Stimulated activated CD4-positive, alpha-beta T cell treated with anti-CD3 and anti-CD28 coated beads, Interleukin-2, amount 100 ng/mL, for 4 hours (primary cell): ENCODE measurements around the gene RIPK4.

Experiments
- DNase-seq: peaks from one replicate; pipeline ENCODE4 v3.0.0-alpha.2; 2020; ENCODE audit warnings: low read depth

Gene RIPK4

DNA sequence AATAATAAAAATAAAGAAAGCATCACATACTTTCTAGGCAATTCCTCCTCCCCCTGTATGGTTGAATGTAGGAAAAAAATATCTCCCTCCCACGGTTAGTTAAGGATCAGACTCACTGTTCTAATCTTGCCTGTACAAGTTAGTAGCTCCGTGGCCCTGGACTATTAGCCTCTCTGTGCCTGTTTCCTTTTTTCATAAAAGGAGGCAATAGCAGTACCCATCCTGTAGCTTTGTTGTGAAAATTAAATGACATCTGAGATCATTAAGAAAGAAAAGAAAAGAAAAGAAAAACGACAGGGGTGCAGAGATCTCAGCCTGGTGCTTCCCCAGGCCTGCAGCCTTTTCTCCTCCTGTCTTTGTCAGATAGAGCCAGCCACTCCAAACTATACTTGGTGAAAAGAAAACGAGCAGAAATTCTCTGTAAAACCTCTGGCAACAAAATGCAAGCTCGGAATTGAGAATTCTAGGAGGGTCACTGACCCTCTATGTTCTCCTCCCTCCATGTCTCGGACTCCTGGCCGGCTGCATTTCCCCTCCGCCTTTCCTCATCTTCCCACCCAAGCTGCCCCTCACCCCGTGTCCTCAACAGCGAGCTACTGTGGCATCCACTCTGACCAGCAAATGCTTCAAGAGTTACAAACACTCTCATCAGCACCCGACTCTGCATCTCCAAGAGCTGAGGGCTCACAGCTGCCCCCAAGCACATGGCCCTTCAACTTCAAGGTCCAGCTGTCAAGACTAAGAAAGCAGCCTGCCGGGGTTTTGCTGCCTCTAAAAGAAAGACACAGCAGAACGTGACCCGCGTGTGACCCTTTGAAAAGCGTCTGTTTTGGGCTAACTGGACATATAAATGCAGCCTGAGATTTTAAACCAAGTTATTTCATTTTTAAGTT, 13.6 kb downstream of the RIPK4 start:
- DNase-seq = no peak

DNA sequence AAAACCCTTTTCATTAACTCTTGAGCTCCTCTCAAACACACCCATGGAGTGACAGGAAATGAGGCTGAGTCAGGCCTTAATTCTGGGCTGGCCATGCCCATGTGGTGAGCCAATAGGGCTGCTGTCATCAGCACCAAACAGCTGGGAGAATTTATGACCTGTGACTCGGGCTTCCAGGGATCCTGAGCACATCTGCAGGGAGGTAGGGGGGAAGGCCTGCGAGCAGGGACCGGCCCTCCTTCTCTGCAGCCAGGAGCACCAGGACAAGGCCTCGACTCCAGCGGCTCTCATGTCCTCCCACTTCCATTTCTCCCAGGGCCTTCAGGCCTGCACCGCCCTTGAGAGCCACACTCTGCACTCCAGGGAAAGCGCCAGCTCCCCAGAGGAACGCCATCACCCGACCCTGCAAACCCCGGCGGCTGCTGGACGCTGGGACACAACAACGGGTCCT, 14.6 kb downstream of the RIPK4 start:
- DNase-seq = no peak

GRCh38 chr21:41751611-41752011, 15.2 kb downstream of the RIPK4 start:
- DNase-seq = no peak

DNA sequence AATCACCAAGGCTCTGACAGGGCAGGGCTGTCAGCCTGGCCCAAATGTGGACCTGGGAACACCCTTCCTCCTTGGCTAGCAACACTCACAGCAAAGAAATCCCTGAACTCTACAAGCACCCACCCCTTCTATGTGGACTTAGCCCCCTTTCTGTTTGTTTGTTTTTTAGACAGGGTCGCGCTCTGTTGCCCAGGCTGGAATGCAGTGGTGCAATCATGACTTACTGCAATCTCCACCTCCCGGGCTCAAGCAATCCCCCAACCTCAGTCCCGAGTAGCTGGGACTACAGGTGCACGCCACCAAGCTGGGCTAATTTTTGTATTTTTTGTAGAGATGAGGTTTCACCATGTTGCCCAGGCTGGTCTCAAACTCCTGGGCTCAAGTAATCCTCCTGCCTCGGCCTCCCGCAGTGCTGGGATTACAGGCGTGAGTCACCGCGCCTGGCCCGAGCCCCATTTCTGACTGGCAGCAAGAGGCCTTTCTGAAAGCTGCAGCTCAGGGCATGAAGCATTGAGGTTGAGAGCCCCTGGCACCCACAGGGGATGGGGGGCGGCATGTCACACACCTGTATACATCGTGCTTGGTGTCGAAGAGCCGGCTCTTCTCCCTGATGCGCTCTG, 16.2 kb downstream of the RIPK4 start:
- no peak for DNase-seq

GRCh38 chr21:41750051-41750450, 16.8 kb downstream of the RIPK4 start:
- no peak for DNase-seq

DNA sequence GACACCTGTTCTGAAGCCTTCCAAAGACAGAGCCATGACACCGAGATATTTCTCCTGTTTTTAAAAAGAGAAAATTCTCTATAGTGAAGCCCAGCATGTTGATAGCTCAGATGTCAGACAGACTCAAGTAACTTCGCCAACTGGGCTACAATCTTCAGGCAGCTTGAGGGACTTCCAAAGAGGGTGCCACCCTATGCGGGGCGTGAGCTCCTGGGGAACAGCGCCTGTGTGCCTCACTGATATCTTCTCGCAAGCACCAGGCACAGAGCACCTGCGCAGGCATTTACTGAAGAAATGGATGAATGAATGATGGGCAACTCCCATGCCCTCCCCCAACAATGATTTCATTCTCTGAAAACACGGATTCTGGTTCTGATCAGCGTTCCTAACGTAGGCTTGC, 17.6 kb downstream of the RIPK4 start:
- no peak for DNase-seq

DNA sequence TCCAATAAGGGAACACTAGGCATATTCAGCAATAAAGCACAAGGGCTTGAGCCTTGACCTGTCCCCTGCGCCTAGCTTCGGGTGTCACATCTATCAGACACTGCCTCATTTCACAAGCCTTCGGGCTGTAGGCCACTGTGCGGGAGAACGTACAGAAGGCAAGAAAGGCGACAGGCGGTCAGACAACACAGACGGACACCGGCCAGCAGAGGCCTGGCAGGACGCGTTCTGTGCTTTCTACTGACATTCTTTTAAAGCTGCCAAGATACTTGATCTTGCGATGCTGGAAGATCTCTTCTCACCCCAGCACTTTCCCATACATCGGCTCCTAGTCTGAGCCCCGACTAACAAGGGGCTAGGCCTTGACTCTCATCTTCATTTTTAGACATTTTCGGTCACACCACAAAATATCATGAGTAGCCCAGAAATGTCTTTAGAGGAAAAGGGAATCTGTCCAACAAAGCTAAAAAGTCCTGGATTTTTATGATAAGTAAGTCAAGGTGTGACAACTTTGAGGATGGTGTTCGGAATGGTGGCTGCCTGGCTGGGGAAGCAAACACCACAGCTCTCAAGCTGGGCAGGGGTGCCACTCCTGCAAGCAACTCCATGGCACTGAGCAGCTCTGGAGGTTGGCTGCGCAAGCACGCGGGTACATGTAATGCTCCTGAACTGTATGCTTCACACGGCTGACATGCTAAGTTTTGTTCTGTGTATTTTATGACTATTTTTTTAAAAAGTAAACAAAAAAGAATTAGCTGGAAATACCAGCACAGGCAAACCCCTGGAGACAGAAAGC, 18.7 kb downstream of the RIPK4 start:
- no peak for DNase-seq

- no peak for DNase-seq
These were observed 20.2 kb downstream of the RIPK4 start for GRCh38 chr21:41746744-41747006.

- no peak for DNase-seq
These were observed 20.7 kb downstream of the RIPK4 start for GRCh38 chr21:41745971-41746743.

DNA sequence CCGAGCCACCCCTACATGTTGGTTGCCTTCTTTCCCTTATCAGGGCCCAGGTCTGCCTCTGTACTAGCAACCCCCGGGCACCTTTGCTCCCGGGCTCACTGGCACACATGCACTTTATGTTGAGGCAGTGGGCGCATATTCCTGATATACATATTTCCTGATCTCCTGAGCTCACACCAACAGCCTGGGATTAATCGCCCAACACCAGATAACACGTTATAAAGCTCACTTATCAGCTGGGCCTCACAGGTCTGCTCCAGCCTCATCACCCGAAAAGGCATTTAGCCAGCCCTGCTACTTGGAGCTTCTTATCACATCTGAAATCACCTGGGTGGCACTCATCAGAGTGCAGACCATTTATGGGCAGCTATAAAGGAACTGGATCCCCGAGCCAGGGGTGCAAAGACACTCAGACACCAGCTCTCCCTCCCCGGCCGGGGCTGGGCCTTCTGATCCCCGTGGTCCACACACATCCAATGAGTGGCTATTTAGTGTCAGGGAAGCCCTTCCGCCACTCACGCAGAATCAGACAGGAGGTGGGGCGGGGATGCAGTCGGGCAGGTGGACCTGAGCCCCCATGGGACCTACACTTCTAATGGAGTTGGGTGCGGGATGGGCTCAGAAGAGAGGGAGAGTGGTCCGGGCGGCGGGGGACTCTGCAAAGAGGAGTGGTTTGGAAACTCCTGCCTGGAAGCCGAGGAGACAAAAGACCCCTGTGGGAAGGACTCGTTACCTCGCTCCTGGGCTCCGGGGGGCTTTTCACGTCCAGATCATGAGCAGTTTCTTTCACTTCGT, 21.6 kb downstream of the RIPK4 start:
- DNase-seq = no peak

DNA sequence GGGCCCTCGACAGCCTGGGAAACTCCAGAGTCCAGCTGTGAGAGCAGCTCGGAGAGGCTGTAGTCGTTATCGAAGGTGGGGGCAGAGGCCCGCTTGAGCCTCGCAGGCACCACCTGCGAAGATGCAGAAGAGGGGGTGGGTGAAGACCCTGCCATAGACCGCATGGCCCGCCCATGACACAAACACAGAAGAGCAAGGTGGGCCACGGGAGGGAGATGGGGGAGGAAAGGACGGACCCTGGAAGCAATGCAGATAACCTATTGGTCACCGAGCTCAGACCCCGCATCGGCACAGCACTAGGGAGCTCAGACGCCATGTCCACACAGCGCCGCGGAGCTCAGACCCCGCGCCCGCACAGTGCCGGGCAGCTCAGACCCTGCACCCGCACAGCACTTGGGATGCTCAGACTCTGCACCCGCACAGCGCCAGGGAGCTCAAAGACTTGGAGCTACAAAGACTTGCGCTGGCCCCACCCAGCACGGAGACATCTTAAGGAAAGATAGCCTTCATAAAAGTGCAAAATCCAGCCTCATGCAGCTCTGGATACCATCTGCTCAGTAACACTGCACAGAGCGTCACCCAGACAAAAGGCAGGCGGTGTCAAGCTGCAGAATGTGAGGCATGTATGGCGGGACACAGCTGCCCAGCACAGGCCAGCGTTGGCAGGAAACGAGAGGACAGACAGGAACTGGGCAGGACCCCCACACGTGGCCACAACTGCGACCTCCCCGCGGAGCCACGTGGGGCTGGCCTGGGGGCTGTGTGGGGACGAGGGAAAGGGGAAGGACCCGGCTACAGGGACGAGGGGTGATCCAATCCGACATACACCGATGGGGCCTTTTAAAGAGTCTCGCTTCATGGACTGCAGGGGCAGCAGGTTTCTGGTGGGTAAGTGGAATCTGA, 22.6 kb downstream of the RIPK4 start:
- no peak for DNase-seq

DNA sequence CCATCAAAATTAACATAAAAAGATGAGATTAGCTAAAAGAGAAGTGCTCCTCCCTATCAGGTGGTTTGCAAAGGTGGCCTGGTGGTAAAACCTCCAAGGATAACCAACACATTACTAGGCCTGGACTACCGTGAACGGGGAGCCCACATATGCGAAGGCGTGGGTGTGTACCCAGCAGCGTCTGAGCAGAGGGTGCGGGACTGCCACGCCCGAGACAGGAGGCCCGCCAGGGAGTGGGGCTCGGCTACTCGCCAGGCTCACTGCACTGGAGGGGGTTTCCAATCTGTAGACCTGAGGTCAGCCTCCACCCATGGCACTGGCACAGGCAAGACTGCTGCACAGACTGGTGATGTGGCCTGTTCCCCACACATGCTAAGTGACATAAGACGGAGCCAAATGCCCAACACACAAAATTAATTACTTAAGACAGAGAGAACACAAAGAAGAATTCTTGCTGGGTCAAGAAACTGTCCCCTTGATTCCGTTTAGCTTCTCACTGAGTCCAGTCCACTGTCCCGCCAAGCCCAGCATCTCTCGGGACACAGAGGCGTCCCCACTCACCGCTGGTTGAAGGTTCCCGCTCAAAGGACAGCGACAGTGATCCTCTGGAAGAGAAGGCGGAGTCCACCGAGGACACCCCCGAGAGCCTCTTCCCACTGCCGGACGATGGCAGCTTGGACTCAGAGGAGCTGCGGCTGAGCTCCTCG, 23.4 kb downstream of the RIPK4 start:
- no peak for DNase-seq

DNA sequence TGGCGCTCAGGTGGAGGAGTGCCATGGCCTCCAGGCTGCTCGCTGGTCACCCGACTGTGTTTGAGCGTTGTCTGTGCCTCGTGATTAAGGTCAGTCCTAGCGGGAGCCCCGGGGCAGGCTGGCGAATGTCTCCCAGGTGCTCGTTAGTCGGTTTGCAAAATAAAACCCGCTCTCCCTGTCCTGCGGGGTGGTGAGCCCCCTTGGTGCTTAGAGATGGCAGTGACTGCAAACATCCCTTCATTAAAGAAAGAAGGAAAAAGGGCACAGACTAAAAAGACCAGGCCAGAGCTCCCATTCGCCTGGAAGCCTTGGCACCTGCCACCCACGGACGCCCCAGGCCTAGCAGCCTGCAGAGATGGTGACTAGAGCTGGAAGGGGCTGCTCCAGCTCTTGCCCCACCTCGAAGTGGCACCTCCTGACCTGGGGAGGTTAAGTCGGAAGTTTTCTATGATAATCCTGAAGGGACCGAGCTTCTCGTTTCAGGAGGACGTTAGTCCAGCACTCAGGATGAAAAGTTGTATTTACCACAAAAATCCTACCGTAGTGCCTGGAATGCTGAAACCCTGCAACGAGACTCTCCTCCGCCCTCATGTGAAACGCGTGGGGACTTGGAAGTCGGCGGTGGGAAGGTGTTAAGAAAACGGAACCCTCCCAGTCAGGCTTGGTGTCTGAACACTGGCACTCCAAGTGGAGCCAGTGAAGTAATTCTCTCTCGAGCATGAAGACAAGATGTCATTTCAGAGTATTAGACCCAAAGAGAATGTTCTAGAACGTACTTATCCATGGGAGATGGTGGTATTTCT, 24.6 kb downstream of the RIPK4 start:
- DNase-seq = no peak

- DNase-seq = no peak
These were observed 25.4 kb downstream of the RIPK4 start for GRCh38 chr21:41741253-41742072.

GRCh38 chr21:41740604-41741252, 26.1 kb downstream of the RIPK4 start:
- no peak for DNase-seq

GRCh38 chr21:41739936-41740335, 26.9 kb downstream of the RIPK4 start:
- no peak for DNase-seq

- no peak for DNase-seq
These were observed 27.8 kb downstream of the RIPK4 start for GRCh38 chr21:41739011-41739410.
